HG02571 (cell line): Measurements from ENCODE around the gene MT1M.
"Not testable (repeated sequence)": the region's sequence is repeated elsewhere in the genome, so short reads cannot be mapped to it uniquely, and the experiment has no call there.

Experiments
- ATAC-seq: cut with Tn5 transposase; IDR thresholded peaks from one replicate; pipeline ENCODE4 v1.9.1; 2021; ENCODE audit warnings: mild to moderate bottlenecking, moderate library complexity; ENCODE audit not compliant: unreplicated experiment

MT1M gene

DNA sequence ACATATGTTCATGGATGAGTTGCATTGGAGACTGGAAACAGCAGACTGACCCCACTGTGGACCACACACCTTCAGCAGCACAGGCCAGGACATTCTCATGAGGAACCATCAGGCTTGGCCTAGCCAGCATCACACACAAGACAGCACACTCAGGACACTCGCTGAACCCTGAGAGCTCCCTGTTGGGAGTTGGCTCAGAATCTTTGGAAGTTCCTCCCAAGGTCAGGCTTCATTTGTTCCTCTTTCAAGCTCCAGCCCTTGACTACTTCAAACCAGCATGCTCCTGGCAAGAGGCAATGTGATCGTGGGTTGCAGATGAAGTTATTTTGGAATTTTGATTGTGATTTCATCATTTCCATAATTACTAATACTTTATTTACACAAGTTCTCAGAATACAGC, 39.2 kb downstream of the MT1M start:
- ATAC-seq: not testable (repeated sequence)

DNA sequence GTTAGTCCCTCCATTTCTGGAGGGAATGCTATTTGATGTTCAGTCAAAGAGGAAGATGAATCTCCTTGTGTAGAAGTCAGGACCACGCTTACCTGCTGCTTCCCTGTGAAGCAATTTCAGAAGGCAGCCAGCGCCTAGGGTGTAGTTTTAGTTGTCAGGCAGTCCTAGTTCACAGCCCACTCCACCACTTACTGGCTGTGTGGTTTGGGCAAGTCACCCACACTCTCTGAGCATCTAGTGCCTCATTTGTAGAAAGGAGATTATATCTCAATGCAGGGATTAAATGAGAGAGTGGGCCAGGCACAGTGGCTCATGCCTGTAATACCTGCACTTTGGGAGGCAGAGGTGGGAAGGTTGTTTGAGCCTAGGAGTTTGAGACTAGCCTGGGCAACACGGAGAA, 39.7 kb downstream of the MT1M start:
- not testable (repeated sequence) for ATAC-seq

GRCh38 chr16:56672761-56673536, 40.5 kb downstream of the MT1M start:
- ATAC-seq: no peak

GRCh38 chr16:56673921-56674320, 41.5 kb downstream of the MT1M start:
- ATAC-seq: no peak

GRCh38 chr16:56674570-56674969, 42.1 kb downstream of the MT1M start:
- ATAC-seq: not testable (repeated sequence)

GRCh38 chr16:56675685-56676210, 43.3 kb downstream of the MT1M start:
- no peak for ATAC-seq

GRCh38 chr16:56677474-56677873, 45.0 kb downstream of the MT1M start:
- no peak for ATAC-seq

DNA sequence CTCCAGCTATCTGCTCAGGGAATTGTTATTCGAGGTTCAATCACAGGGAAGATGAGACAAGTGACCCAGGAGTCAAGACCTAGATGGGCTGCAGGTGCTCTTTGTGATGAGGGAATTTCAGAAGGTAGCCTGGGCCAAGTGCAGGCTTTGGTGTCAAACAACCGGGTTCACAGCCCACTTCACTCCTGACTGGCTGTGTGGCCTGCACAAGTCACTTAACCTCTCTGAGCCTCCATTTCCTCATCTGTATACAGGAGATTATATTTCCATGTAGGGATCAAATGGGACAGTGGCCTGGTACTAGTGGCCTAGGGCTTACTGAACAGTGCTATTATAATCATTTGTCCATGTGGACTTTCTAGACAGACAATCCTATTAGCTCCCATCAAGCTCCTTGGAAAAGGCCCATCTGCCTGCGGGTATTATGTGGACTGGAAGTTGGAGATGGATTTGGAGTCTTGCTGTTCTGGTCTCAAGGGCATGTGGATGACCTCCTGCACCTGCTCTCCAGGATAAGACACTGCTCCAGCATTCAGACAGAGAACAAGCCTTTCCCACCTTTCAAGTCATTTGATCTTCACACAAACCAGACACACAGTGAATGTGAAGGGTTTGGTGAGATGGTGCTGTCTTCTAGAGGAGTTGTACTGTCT, 46.7 kb downstream of the MT1M start:
- ATAC-seq: no peak

- no peak for ATAC-seq
Observed at GRCh38 chr16:56679818-56680217, 47.4 kb downstream of the MT1M start.

DNA sequence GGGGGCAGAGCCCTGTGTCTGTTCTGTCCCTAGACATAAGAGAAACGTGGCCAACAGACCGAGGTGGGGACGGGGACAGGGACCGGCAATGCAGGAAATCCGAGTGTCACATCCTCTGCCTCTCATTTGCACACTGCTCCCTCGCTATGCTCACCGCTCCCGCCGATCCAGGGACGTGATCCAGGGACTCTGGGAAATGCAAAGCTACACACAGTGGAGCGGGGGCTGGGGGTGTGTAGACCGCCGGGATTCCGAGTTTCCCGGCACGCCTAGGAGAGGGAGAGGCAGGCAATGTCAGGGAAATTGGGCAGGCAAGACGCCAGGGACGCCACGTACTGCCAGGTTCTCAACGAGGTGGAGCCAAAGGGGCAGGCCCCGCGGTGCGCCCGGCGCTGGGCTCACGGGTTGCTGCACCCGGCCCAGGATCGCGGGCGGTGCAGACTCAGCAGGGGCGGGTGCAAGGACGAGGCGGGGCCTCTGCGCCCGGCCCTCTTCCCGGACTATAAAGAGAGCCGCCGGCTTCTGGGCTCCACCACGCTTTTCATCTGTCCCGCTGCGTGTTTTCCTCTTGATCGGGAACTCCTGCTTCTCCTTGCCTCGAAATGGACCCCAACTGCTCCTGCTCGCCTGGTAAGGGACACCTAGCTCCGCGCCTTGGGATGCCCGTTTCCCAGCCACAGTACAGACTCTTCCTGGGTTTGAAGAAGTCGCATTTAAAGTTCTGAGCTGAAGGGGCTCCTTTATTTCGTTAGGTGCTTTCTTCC, 49.7 kb downstream of the MT1M start, which contains the start of gene MT1X:
Gene MT1X (plus strand): TSS at position 532 of the 764 bp plus-strand sequence. CDS start 71 bp downstream, at position 603.
- ATAC-seq: peak; percentile 97

DNA sequence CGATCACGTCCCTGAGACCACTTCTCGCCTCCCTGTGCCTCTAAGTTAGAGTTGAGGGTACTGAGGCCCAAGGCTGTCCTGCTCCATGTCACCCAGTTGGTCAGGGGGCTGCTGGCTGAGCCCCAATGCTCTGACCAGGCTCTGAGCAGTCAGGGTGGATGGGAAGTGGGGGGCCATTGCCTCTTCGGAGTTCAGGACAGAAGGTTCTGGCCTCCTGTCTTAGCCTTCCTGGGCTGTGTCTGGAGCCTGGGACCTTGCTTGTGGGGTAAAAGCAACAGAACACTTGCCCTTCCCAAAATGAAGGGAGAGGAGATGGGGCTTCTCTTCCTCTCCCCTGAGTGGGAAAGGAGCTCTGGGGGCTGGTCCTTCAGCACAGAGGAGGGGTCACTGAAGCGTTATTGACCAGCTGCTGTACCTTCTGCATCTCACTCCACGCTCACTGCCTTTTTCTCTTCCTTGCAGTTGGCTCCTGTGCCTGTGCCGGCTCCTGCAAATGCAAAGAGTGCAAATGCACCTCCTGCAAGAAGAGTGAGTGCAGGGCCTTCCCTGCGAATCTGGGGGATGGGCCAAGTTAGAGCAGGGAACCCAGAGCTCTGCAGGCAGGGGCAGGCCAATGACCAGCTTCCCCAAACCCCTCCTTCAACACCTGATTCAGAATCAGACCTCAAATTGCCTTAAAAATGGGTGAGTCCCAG, 50.4 kb downstream of the MT1M start:
- ATAC-seq: no peak
